AG04450 (cell line): ENCODE measurements around the gene GLA. TPM values are rescaled to one million over a fixed set of nuclear protein-coding genes. Genes with fewer than 3 reads are reported as not detected.

Experiments
- CTCF ChIA-PET: fragments of 300-600, 350-600 bp; formaldehyde crosslinking; extraction: SDS; loops from one replicate; lab custom pipeline; 2022; ENCODE audit warnings: antibody characterized with exemption, inconsistent platforms; lab: Charles Lee
- POLR2A ChIA-PET: fragments of 350-600 bp; formaldehyde crosslinking; extraction: SDS; loops from one replicate; lab custom pipeline; 2021; ENCODE audit warnings: antibody characterized with exemption, inconsistent platforms; lab: Yijun Ruan, JAX
- DNase-seq: peaks from one replicate; pipeline ENCODE4 v3.0.0-alpha.2; 2011; ENCODE audit warnings: low read depth, low spot score
- H3K27ac ChIP-seq: one replicate; pipeline ENCODE4 v1.5.1; 2012; ENCODE audit warnings: low read depth, low read length, control low read depth
- H3K27me3 ChIP-seq: one replicate; pipeline ENCODE4 v1.6.0; 2012; ENCODE audit warnings: low read length; ENCODE audit not compliant: control insufficient read depth, insufficient read depth
- H3K4me3 ChIP-seq: 2 replicates; pipeline ENCODE4 v1.5.1; 2011; ENCODE audit warnings: mild to moderate bottlenecking, low read depth, low read length, control low read depth
- H3K9me3 ChIP-seq: 2 replicates; pipeline ENCODE4 v1.5.1; 2012; ENCODE audit warnings: low read length; ENCODE audit not compliant: control insufficient read depth, insufficient read depth
- CTCF ChIP-seq: IDR thresholded peaks from 2 replicates; pipeline ENCODE4 v1.5.1; 2011; ENCODE audit warnings: low read depth, low read length, control low read depth, inconsistent platforms
- polyA plus RNA-seq: library from polyadenylated mRNA; depleted of rRNA; stranded (reverse); fragments of >200 nt; gene quantifications from 2 replicates; pipeline ENCODE4 v1.2.3, GENCODE V29; 2011

Gene GLA
- polyA plus RNA-seq, 1 experiment, result 33.8 TPM

GRCh38 chrX:101377547-101377946, 30.2 kb downstream of the GLA start:
- H3K9me3 ChIP-seq, result no peaks in the 10 kb centered on the region
- H3K27me3 ChIP-seq, result no peaks in the 10 kb centered on the region
- no peak overlapping the region for H3K4me3 ChIP-seq
- ChIA-PET POLR2A (no interaction called here), CTCF (interaction anchor here (1.7 kb wide), 1 partner anchor 13 kb away, joined by 8 read pairs; the partner anchor contains the start of gene RPL36A)
- DNase-seq, result no peak
- TF ChIP-seq CTCF, result no peak
- H3K27ac ChIP-seq, result no peak overlapping the region

GRCh38 chrX:101370888-101371504, 36.7 kb downstream of the GLA start:
- Histone ChIP-seq H3K27me3 (peaks cover 6% of the 10 kb centered on the region), H3K27ac (no peak overlapping the region), H3K9me3 (no peaks in the 10 kb centered on the region), H3K4me3 (no peak overlapping the region)
- no peak for TF ChIP-seq CTCF
- ChIA-PET CTCF (no interaction called here), POLR2A (no interaction called here)
- DNase-seq, result no peak

GRCh38 chrX:101369687-101370086, 38.0 kb downstream of the GLA start:
- no peaks in the 10 kb centered on the region for H3K9me3 ChIP-seq
- peaks cover 6% of the 10 kb centered on the region for H3K27me3 ChIP-seq
- ChIA-PET CTCF (interaction anchor here (0.6 to 0.7 kb wide), 2 partner anchors 21 to 272 kb away, joined by 3 to 4 read pairs; partner anchors contain the start of gene CENPI), POLR2A (no interaction called here)
- H3K27ac ChIP-seq, result no peak overlapping the region
- DNase-seq, result no peak
- no peak overlapping the region for H3K4me3 ChIP-seq
- TF ChIP-seq CTCF, result no peak

GRCh38 chrX:101368800-101369199, 38.9 kb downstream of the GLA start:
- ChIA-PET POLR2A (interaction anchor here (1.6 kb wide), 1 partner anchor 22 kb away, joined by 4 read pairs; the partner anchor contains the start of gene RPL36A), CTCF (interaction anchor here (1.8 kb wide), 1 partner anchor 22 kb away, joined by 5 read pairs; the partner anchor contains the start of gene RPL36A)
- TF ChIP-seq CTCF, result no peak
- Histone ChIP-seq H3K27ac (no peak overlapping the region), H3K27me3 (peaks cover 6% of the 10 kb centered on the region), H3K4me3 (no peak overlapping the region), H3K9me3 (no peaks in the 10 kb centered on the region)
- no peak for DNase-seq

- H3K4me3 ChIP-seq, result no peak overlapping the region
- H3K9me3 ChIP-seq, result no peaks in the 10 kb centered on the region
- POLR2A ChIA-PET, result no interaction called here
- H3K27ac ChIP-seq, result no peak overlapping the region
- TF ChIP-seq CTCF, result no peak
- DNase-seq, result no peak
- CTCF ChIA-PET, result no interaction called here
- peaks cover 2% of the 10 kb centered on the region for H3K27me3 ChIP-seq
Measured at GRCh38 chrX:101365301-101365795, 42.4 kb downstream of the GLA start.
